ENCODE measurements around the gene EPAS1. TPM values are rescaled to one million over a fixed set of nuclear protein-coding genes. Genes with fewer than 3 reads are reported as not detected.

EPAS1 gene
- polyA plus RNA-seq, 4 donors = 49.1 to 64.0 (median 50.3) TPM

GRCh38 chr2:46317094-46317486 is 19.9 kb downstream of the EPAS1 start:
- DNase-seq (ENCODE audit: low read depth in 4 of 4, low spot score in 3 of 4) = no peak

GRCh38 chr2:46318579-46319460 is 21.6 kb downstream of the EPAS1 start:
- no peak for DNase-seq (ENCODE audit: low read depth in 4 of 4, low spot score in 3 of 4)

GRCh38 chr2:46319711-46320110 is 22.5 kb downstream of the EPAS1 start:
- DNase-seq (ENCODE audit: low read depth in 4 of 4, low spot score in 3 of 4) = no peak

- DNase-seq (ENCODE audit: low read depth in 4 of 4, low spot score in 3 of 4) = no peak
These were observed 22.9 kb downstream of the EPAS1 start for GRCh38 chr2:46320141-46320567.

- no peak for DNase-seq (ENCODE audit: low read depth in 4 of 4, low spot score in 3 of 4)
These were observed 26.5 kb downstream of the EPAS1 start for GRCh38 chr2:46323730-46324129.

GRCh38 chr2:46325182-46325928 is 28.1 kb downstream of the EPAS1 start:
- DNase-seq (ENCODE audit: low read depth in 4 of 4, low spot score in 3 of 4) = no peak

- DNase-seq (ENCODE audit: low read depth in 4 of 4, low spot score in 3 of 4) = no peak
These were observed 29.2 kb downstream of the EPAS1 start for GRCh38 chr2:46326231-46326980.

- DNase-seq (ENCODE audit: low read depth in 4 of 4, low spot score in 3 of 4) = no peak
These were observed 30.4 kb downstream of the EPAS1 start for GRCh38 chr2:46327627-46328026.

- DNase-seq (ENCODE audit: low read depth in 4 of 4, low spot score in 3 of 4) = no peak
These were observed 31.1 kb downstream of the EPAS1 start for GRCh38 chr2:46328291-46328690.

- DNase-seq (ENCODE audit: low read depth in 4 of 4, low spot score in 3 of 4) = no peak
These were observed 31.6 kb downstream of the EPAS1 start for GRCh38 chr2:46328829-46329228.

- DNase-seq (ENCODE audit: low read depth in 4 of 4, low spot score in 3 of 4) = no peak
These were observed 32.1 kb downstream of the EPAS1 start for GRCh38 chr2:46329340-46329739.

- DNase-seq (ENCODE audit: low read depth in 4 of 4, low spot score in 3 of 4) = no peak
These were observed 32.9 kb downstream of the EPAS1 start for GRCh38 chr2:46329803-46330775.

- DNase-seq (ENCODE audit: low read depth in 4 of 4, low spot score in 3 of 4) = no peak
These were observed 34.0 kb downstream of the EPAS1 start for GRCh38 chr2:46331109-46331766.

- DNase-seq (ENCODE audit: low read depth in 4 of 4, low spot score in 3 of 4) = no peak
These were observed 35.6 kb downstream of the EPAS1 start for GRCh38 chr2:46332686-46333281.

GRCh38 chr2:46333912-46334311 is 36.7 kb downstream of the EPAS1 start:
- DNase-seq (ENCODE audit: low read depth in 4 of 4, low spot score in 3 of 4) = no peak

- no peak for DNase-seq (ENCODE audit: low read depth in 4 of 4, low spot score in 3 of 4)
These were observed 37.4 kb downstream of the EPAS1 start for GRCh38 chr2:46334389-46335271.

- DNase-seq (ENCODE audit: low read depth in 4 of 4, low spot score in 3 of 4) = no peak
These were observed 38.4 kb downstream of the EPAS1 start for GRCh38 chr2:46335391-46336282.

All from right renal pelvis (tissue), 4 donors.